Spleen (tissue), 11 donors: Measurements from ENCODE around the gene CREB3L4. TPM values are rescaled to one million over a fixed set of nuclear protein-coding genes. Genes with fewer than 3 reads are reported as not detected.
"Not testable (repeated sequence)": the region's sequence is repeated elsewhere in the genome, so short reads cannot be mapped to it uniquely, and the experiment has no call there.

Experiments
- DNase-seq: peaks from one replicate; pipeline ENCODE4 v3.0.0-alpha.2; 2020
- H3K27ac ChIP-seq, 8 donors: fragments of 200-600 bp; sonication (generic) in 7 of 8; 1 replicate in 4 of 8; 2 replicates in 4 of 8; pipeline versions ENCODE4 v1.5.0 to v1.8.0; 2016 to 2021; ENCODE audit warnings: inconsistent platforms in 4 of 8, mild to moderate bottlenecking in 4 of 8, moderate library complexity in 1 of 8
- H3K27me3 ChIP-seq, 7 donors: fragments of 200-600 bp; sonication (generic) in 6 of 7; replicated peaks in 1 of 7; 1 replicate in 4 of 7; 2 replicates in 3 of 7; pipeline versions ENCODE4 v1.5.0 to v1.8.0; 2016 to 2021; ENCODE audit warnings: inconsistent platforms in 3 of 7, mild to moderate bottlenecking in 1 of 7
- H3K36me3 ChIP-seq, 6 donors: fragments of 200-600 bp; sonication (generic) in 5 of 6; 1 replicate in 4 of 6; 2 replicates in 2 of 6; pipeline versions ENCODE4 v1.5.0 to v1.8.0; 2016 to 2021; ENCODE audit warnings: inconsistent platforms in 2 of 6
- H3K4me1 ChIP-seq, 6 donors: fragments of 200-600 bp; sonication (generic) in 5 of 6; 1 replicate in 3 of 6; 2 replicates in 3 of 6; pipeline versions ENCODE4 v1.5.0 to v1.8.0; 2016 to 2021; ENCODE audit warnings: inconsistent platforms in 3 of 6
- H3K4me3 ChIP-seq, 8 donors: fragments of 200-600 bp; sonication (generic) in 7 of 8; 1 replicate in 4 of 8; 2 replicates in 4 of 8; pipeline versions ENCODE4 v1.5.0 to v1.8.0; 2016 to 2021; ENCODE audit warnings: inconsistent platforms in 4 of 8, mild to moderate bottlenecking in 4 of 8, moderate library complexity in 2 of 8
- H3K9me3 ChIP-seq, 8 donors: fragments of 200-600 bp; sonication (generic) in 7 of 8; 1 replicate in 4 of 8; 2 replicates in 4 of 8; pipeline versions ENCODE4 v1.5.0 to v1.8.0; 2016 to 2021; ENCODE audit warnings: inconsistent platforms in 4 of 8
- CTCF ChIP-seq, 11 experiments: fragments of 200-600 bp in 7 of 11; fragments of 450-650 bp in 4 of 11; sonication (generic) in 4 of 11; IDR thresholded peaks in 8 of 11; conservative IDR thresholded peaks in 3 of 11; 1 replicate in 7 of 11; 2 replicates in 4 of 11; pipeline versions ENCODE4 v1.4.0 to v1.8.0; 2016 to 2021; ENCODE audit warnings: antibody characterized with exemption in 11 of 11, inconsistent platforms in 4 of 11, mild to moderate bottlenecking in 1 of 11
- POLR2A ChIP-seq, 3 donors: fragments of 450-650 bp; IDR thresholded peaks; one replicate each; pipeline ENCODE4 v1.5.1; 2017; ENCODE audit warnings: antibody characterized with exemption in 3 of 3, mild to moderate bottlenecking in 1 of 3
- POLR2AphosphoS5 ChIP-seq, 3 donors: sonication (generic); formaldehyde crosslinking; IDR thresholded peaks; one replicate each; pipeline ENCODE4 v1.5.1; 2017; ENCODE audit warnings: antibody characterized with exemption in 3 of 3
- WGBS, 5 donors: extraction: QIAGEN DNeasy Blood & Tissue Kit in 3 of 5; methylation state at CpG; one replicate each; pipeline versions ENCODE4 v1.1.5 to v1.1.7; 2013 to 2018; 5-methylcytosine and 5-hydroxymethylcytosine counted together
- intact Hi-C: fragments of 100-400 bp; cut with DNase I; formaldehyde crosslinking; loops from one replicate; pipeline ENCODE4 v1.15.0; 2023; ENCODE audit warnings: low total_unique reads
- polyA plus RNA-seq, 3 donors: library from polyadenylated mRNA; stranded (reverse); fragments of 200-250 nt; gene quantifications; one replicate each; pipeline ENCODE4 v1.2.1, GENCODE V29; 2013
- total RNA-seq, 7 donors: library from RNA; depleted of rRNA in 3 of 7; stranded (reverse); fragments of >200 nt in 3 of 7; fragmentation: NEBNext Ultra II Directional in 4 of 7; extraction: Animal tissue kit (Norgen Biotek cat#: 25700) in 4 of 7; gene quantifications; one replicate each; pipeline versions ENCODE4 v1.1.0 to v1.2.1, GENCODE V29; 2016 to 2021
- donor health status: healthy with polysubstance abuse.
- donor health status: DM: no; HTN: no; CAD: no; lungs with moderate emphysema.
- donor health status: DM: no; HTN: no; CAD: no.
- donor health status: Bipolar disorder and iron deficiency.
- donor health status: healthy.
- donor health status: DM: no; HTN: no; CAD: no.
- donor health status: DM: yes; HTN: yes; CAD: no.

The CREB3L4 gene
- total and polyA plus RNA-seq, 10 donors = 6.1 to 18.0 (median 9.5) TPM

GRCh38 chr1:154006136-154006535, 38.4 kb downstream of the CREB3L4 start:
- 92 to 98% (median 96%) methylated on average over 3 of the region's 3 CpGs for WGBS, 5 donors
- Histone ChIP-seq H3K36me3 (no peaks in the 10 kb centered on the region), H3K4me3 (no peak overlapping the region), H3K4me1 (no peaks in the 10 kb centered on the region), H3K9me3 (no peaks in the 10 kb centered on the region), H3K27me3 (no peaks in the 10 kb centered on the region), H3K27ac (no peak overlapping the region)
- TF ChIP-seq POLR2A (IDR thresholded peaks at IDR 0.05) = no peak
- no peak for TF ChIP-seq POLR2AphosphoS5 (IDR thresholded peaks at IDR 0.05)
- TF ChIP-seq CTCF (IDR thresholded peaks at IDR 0.05 in 8 of 11, conservative IDR thresholded peaks at IDR 0.05 in 3 of 11) = no peak
- intact Hi-C loops = no loop called here
- DNase-seq = no peak

- Histone ChIP-seq H3K36me3 (no peaks in the 10 kb centered on the region), H3K27me3 (no peaks in the 10 kb centered on the region), H3K27ac (no peak overlapping the region), H3K9me3 (no peaks in the 10 kb centered on the region), H3K4me3 (no peak overlapping the region), H3K4me1 (no peaks in the 10 kb centered on the region)
- TF ChIP-seq POLR2A (IDR thresholded peaks at IDR 0.05) (no peak), CTCF (IDR thresholded peaks at IDR 0.05 in 8 of 11, conservative IDR thresholded peaks at IDR 0.05 in 3 of 11) (no peak), POLR2AphosphoS5 (IDR thresholded peaks at IDR 0.05) (no peak)
- no peak for DNase-seq
- WGBS, 5 donors = 73 to 88% (median 79%) methylated on average over 1 of the region's 1 CpG
- intact Hi-C loops = loop anchor here (10.0 kb wide), 1 partner anchor 133 kb away; no protein-coding TSS in a partner anchor
Measured at GRCh38 chr1:154012129-154012528, 44.4 kb downstream of the CREB3L4 start.

GRCh38 chr1:154012543-154012942, 44.8 kb downstream of the CREB3L4 start:
- H3K27ac ChIP-seq, H3K27me3 ChIP-seq, DNase-seq, H3K36me3 ChIP-seq, H3K9me3 ChIP-seq, H3K4me1 ChIP-seq, H3K4me3 ChIP-seq: not testable (repeated sequence)
- 95 to 96% (median 96%) methylated on average over 12 to 14 of the region's 14 CpGs for WGBS, 5 donors
- intact Hi-C loops = loop anchor here (10.0 kb wide), 1 partner anchor 132 kb away; no protein-coding TSS in a partner anchor

GRCh38 chr1:154014154-154014907, 46.6 kb downstream of the CREB3L4 start:
- 68 to 84% (median 75%) methylated on average over 3 of the region's 3 CpGs for WGBS, 5 donors
- no peak for DNase-seq
- intact Hi-C loops = loop anchor here (10.0 kb wide), 1 partner anchor 130 kb away; no protein-coding TSS in a partner anchor
- Histone ChIP-seq H3K36me3 (no peaks in the 10 kb centered on the region), H3K4me3 (no peak overlapping the region), H3K27me3 (no peaks in the 10 kb centered on the region), H3K27ac (no peak overlapping the region), H3K4me1 (no peaks in the 10 kb centered on the region), H3K9me3 (no peaks in the 10 kb centered on the region)
- no peak for TF ChIP-seq CTCF (IDR thresholded peaks at IDR 0.05 in 8 of 11, conservative IDR thresholded peaks at IDR 0.05 in 3 of 11)
- no peak for TF ChIP-seq POLR2A (IDR thresholded peaks at IDR 0.05)
- no peak for TF ChIP-seq POLR2AphosphoS5 (IDR thresholded peaks at IDR 0.05)
